Body of pancreas (tissue), 4 donors: ENCODE results near the gene TOGARAM2.

Source experiments
- CTCF ChIP-seq, 7 experiments: fragments of 450-650 bp in 4 of 7; fragments of 200-600 bp in 3 of 7; sonication (generic) in 3 of 7; IDR thresholded peaks; one replicate each; pipeline ENCODE4 v1.5.1; 2016 to 2019; ENCODE audit warnings: antibody characterized with exemption in 7 of 7
- POLR2A ChIP-seq, 3 donors: fragments of 450-650 bp; IDR thresholded peaks; one replicate each; pipeline ENCODE4 v1.6.1; 2016; ENCODE audit warnings: antibody characterized with exemption in 3 of 3, mild to moderate bottlenecking in 2 of 3

GRCh38 chr2:29084554-29084953 lies 103.5 kb downstream of the TOGARAM2 start:
- no peak for TF ChIP-seq CTCF (IDR thresholded peaks at IDR 0.05)
- no peak for TF ChIP-seq POLR2A (IDR thresholded peaks at IDR 0.05)
